GM21360 (cell line): ENCODE data around the gene PKHD1.
"Not testable (repeated sequence)": the region's sequence is repeated elsewhere in the genome, so short reads cannot be mapped to it uniquely, and the experiment has no call there.

ENCODE experiments used
- ATAC-seq: cut with Tn5 transposase; IDR thresholded peaks from one replicate; pipeline ENCODE4 v1.9.1; 2021; ENCODE audit warnings: mild to moderate bottlenecking, moderate library complexity; ENCODE audit not compliant: unreplicated experiment

The PKHD1 gene

GRCh38 chr6:51930602-51931001, 156.8 kb downstream of the PKHD1 start:
- no peak for ATAC-seq

- ATAC-seq, result peak; percentile 42
Measured at GRCh38 chr6:51929934-51930574, 157.4 kb downstream of the PKHD1 start.

GRCh38 chr6:51928320-51928719, 159.1 kb downstream of the PKHD1 start:
- ATAC-seq, result peak; percentile 69

GRCh38 chr6:51927450-51927849, 160.0 kb downstream of the PKHD1 start:
- no peak for ATAC-seq

GRCh38 chr6:51926125-51926524, 161.3 kb downstream of the PKHD1 start:
- ATAC-seq, result peak; percentile 44

- ATAC-seq, result not testable (repeated sequence)
Measured at GRCh38 chr6:51922479-51922878, 164.9 kb downstream of the PKHD1 start.

- ATAC-seq, result not testable (repeated sequence)
Measured at GRCh38 chr6:51918347-51918746, 169.1 kb downstream of the PKHD1 start.

- no peak for ATAC-seq
Measured at GRCh38 chr6:51915098-51915497, 172.3 kb downstream of the PKHD1 start.

- ATAC-seq, result no peak
Measured at GRCh38 chr6:51913265-51913664, 174.1 kb downstream of the PKHD1 start.

GRCh38 chr6:51910851-51911250, 176.6 kb downstream of the PKHD1 start:
- ATAC-seq, result no peak

GRCh38 chr6:51908243-51908642, 179.2 kb downstream of the PKHD1 start:
- ATAC-seq, result no peak

- ATAC-seq, result no peak
Measured at GRCh38 chr6:51901766-51902764, 185.3 kb downstream of the PKHD1 start.

- no peak for ATAC-seq
Measured at GRCh38 chr6:51893366-51893765, 194.0 kb downstream of the PKHD1 start.

- ATAC-seq, result no peak
Measured at GRCh38 chr6:51892750-51893149, 194.7 kb downstream of the PKHD1 start.

- ATAC-seq, result no peak
Measured at GRCh38 chr6:51892339-51892738, 195.1 kb downstream of the PKHD1 start.

- ATAC-seq, result no peak
Measured at GRCh38 chr6:51891784-51892183, 195.6 kb downstream of the PKHD1 start.

GRCh38 chr6:51887859-51888258, 199.6 kb downstream of the PKHD1 start:
- ATAC-seq, result no peak

- ATAC-seq, result no peak
Measured at GRCh38 chr6:51885957-51886356, 201.5 kb downstream of the PKHD1 start.

GRCh38 chr6:51868591-51869355, 218.6 kb downstream of the PKHD1 start:
- ATAC-seq, result no peak

- no peak for ATAC-seq
Measured at GRCh38 chr6:51866867-51867266, 220.5 kb downstream of the PKHD1 start.

GRCh38 chr6:51865996-51866395, 221.4 kb downstream of the PKHD1 start:
- no peak for ATAC-seq
